A549 (cell line): ENCODE measurements around the gene RPN2. TPM values are rescaled to one million over a fixed set of nuclear protein-coding genes. Genes with fewer than 3 reads are reported as not detected.

Source experiments
- ATAC-seq, 2 experiments: fragments of 200-7000 bp in 1 of 2; fragments of >200 bp in 1 of 2; cut with Nextera tagmentation in 1 of 2; cut with Tn5 transposase in 1 of 2; 3 replicates each; pipeline versions ENCODE4 v1.8.0 to v1.9.1; 2018 to 2020; ENCODE audit warnings: mild to moderate bottlenecking in 1 of 2, moderate library complexity in 1 of 2
- CTCF ChIA-PET: fragments of 300-600 bp; sonication (Branson Sonifier 250); formaldehyde crosslinking; extraction: SDS; loops from one replicate; lab custom pipeline; 2021; ENCODE audit warnings: antibody characterized with exemption, inconsistent platforms; lab: Yijun Ruan, JAX
- POLR2A ChIA-PET: fragments of 350-600 bp; formaldehyde crosslinking; extraction: SDS; loops from one replicate; lab custom pipeline; 2021; ENCODE audit warnings: antibody characterized with exemption, inconsistent platforms; lab: Yijun Ruan, JAX
- DNase-seq, 2 experiments: peaks; one replicate each; pipeline versions ENCODE4 v3.0.0 to v3.0.0-alpha.2; 2011 to 2016; ENCODE audit warnings: low read depth in 1 of 2, low spot score in 1 of 2
- FAIRE-seq: peaks from 2 replicates; lab custom pipeline; 2011; peaks lifted over from hg19 to GRCh38; lab: Jason Lieb, UNC
- H3K27ac ChIP-seq, 2 experiments: fragments of >200 bp; sonication (Bioruptor Twin); formaldehyde crosslinking; 3 replicates each; pipeline ENCODE4 v1.5.1; 2016 to 2017
- H3K4me1 ChIP-seq: fragments of >200 bp; sonication (Bioruptor Twin); formaldehyde crosslinking; 3 replicates; pipeline ENCODE4 v1.6.1; 2016
- H3K4me2 ChIP-seq: fragments of >200 bp; sonication (Bioruptor Twin); formaldehyde crosslinking; 3 replicates; pipeline ENCODE4 v1.6.1; 2016
- H3K4me3 ChIP-seq: fragments of >200 bp; sonication (Bioruptor Twin); formaldehyde crosslinking; 3 replicates; pipeline ENCODE4 v1.5.1; 2016
- H3K9me3 ChIP-seq: fragments of >200 bp; sonication (Bioruptor Twin); formaldehyde crosslinking; 3 replicates; pipeline ENCODE4 v1.6.1; 2016
- ATOH8 ChIP-seq: fragments of 250-450 bp; sonication (Bioruptor Pico); IDR thresholded peaks from 2 replicates; pipeline ENCODE4 v1.5.0; 2020; ENCODE audit warnings: low read depth, mild to moderate bottlenecking, moderate library complexity
- CHD2 ChIP-seq: fragments of 150-350 bp; IDR thresholded peaks from 2 replicates; pipeline ENCODE4 v1.6.1; 2014; ENCODE audit warnings: low read length; ENCODE audit not compliant: partially characterized antibody
- CHD4 ChIP-seq: fragments of 200-600 bp; sonication (generic); IDR thresholded peaks from 2 replicates; pipeline ENCODE4 v1.6.1; 2016; ENCODE audit warnings: antibody characterized with exemption, mild to moderate bottlenecking, borderline replicate concordance
- EP300 ChIP-seq, 2 experiments: fragments of >200 bp; sonication (Bioruptor Twin); formaldehyde crosslinking; IDR thresholded peaks; 2 replicates in 1 of 2; 3 replicates in 1 of 2; pipeline ENCODE4 v1.6.1; 2016 to 2017
- FOXS1 ChIP-seq: fragments of 250-450 bp; sonication (Bioruptor Pico); IDR thresholded peaks from 2 replicates; pipeline ENCODE4 v1.5.0; 2020; ENCODE audit warnings: mild to moderate bottlenecking, moderate library complexity
- HES2 ChIP-seq: fragments of >200 bp; sonication (Bioruptor Twin); formaldehyde crosslinking; IDR thresholded peaks from 2 replicates; pipeline ENCODE4 v1.6.1; 2016
- KDM1A ChIP-seq: fragments of 200-600 bp; sonication (generic); IDR thresholded peaks from 2 replicates; pipeline ENCODE4 v1.6.1; 2016; ENCODE audit warnings: low read depth, mild to moderate bottlenecking
- KDM5A ChIP-seq: fragments of 200-600 bp; sonication (generic); IDR thresholded peaks from 2 replicates; pipeline ENCODE4 v1.6.1; 2016; ENCODE audit warnings: antibody characterized with exemption, mild to moderate bottlenecking
- MYC ChIP-seq: IDR thresholded peaks from 2 replicates; pipeline ENCODE4 v1.6.1; 2012; ENCODE audit warnings: mild to moderate bottlenecking, inconsistent platforms, low read length, improper control_type of control experiment, borderline replicate concordance
- NFE2L2 ChIP-seq: fragments of 150-350 bp; conservative IDR thresholded peaks from 2 replicates; pipeline ENCODE4 v1.6.1; 2014; ENCODE audit warnings: low read length
- NR3C1 ChIP-seq: fragments of >200 bp; sonication (Bioruptor Twin); formaldehyde crosslinking; IDR thresholded peaks from 3 replicates; pipeline ENCODE4 v1.6.1; 2017
- POLR2A ChIP-seq: IDR thresholded peaks from 2 replicates; pipeline ENCODE4 v1.6.1; 2012; ENCODE audit warnings: mild to moderate bottlenecking, low read length
- POLR2AphosphoS2 ChIP-seq: conservative IDR thresholded peaks from 2 replicates; pipeline ENCODE4 v1.6.1; 2012; ENCODE audit warnings: low read length, improper control_type of control experiment, inconsistent platforms
- SREBF2 ChIP-seq: fragments of 450-650 bp; IDR thresholded peaks from 2 replicates; pipeline ENCODE4 v1.6.1; 2014; ENCODE audit warnings: mild to moderate bottlenecking, moderate library complexity
- ZC3H11A ChIP-seq: fragments of 450-650 bp; IDR thresholded peaks from 2 replicates; pipeline ENCODE4 v1.6.1; 2014; ENCODE audit warnings: antibody characterized with exemption, mild to moderate bottlenecking
- WGBS: methylation state at CpG from one replicate; pipeline ENCODE4 v1.1.6; 2017; ENCODE audit errors: missing lambda C conversion rate; 5-methylcytosine and 5-hydroxymethylcytosine counted together
- polyA plus RNA-seq, 4 experiments: library from polyadenylated mRNA; depleted of rRNA in 3 of 4; stranded (reverse); fragments of >200 nt; fragmentation: RNase III in 1 of 4; extraction: RNeasy Plus Mini Kit Qiagen cat#74134 plus additional on column Dnase treatment in 1 of 4; gene quantifications; 2 replicates in 3 of 4; 3 replicates in 1 of 4; pipeline ENCODE4 v1.2.3, GENCODE V29; 2011 to 2017
- TF ChIP-seq, protein P1 (sequence below): fragments of 450-650 bp; IDR thresholded peaks from 2 replicates; pipeline ENCODE4 v1.6.1; 2014; ENCODE audit warnings: antibody characterized with exemption
- TF ChIP-seq, protein P2 (sequence below): fragments of >200 bp; sonication (Bioruptor Twin); formaldehyde crosslinking; IDR thresholded peaks from 3 replicates; pipeline ENCODE4 v1.5.1; 2016

Gene RPN2
- polyA plus RNA-seq, 2 of the 4 experiments (the other 2 are of a cell fraction): 282 to 391 TPM

DNA sequence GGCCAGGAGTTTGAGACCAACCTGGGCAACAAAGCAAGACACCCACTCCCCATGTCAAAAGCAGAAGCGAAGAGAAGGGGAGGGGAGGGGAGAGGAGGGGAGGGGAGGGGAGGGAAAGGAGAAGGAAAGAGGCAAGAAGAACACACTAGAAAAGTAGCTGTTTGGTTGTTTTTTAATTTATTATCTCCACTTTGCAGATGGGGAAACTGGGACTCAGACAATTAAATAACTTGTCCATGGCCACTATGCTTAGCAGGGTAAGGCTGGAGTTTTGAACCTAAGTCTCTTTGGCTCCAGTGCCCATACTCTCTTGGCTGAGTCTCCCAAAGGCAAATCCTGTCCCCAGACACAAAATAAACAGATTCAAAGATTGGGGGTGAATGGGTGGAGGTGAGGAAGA, 94.9 kb downstream of the RPN2 start:
- H3K27ac ChIP-seq: 0 out of 6 replicates have a peak overlapping the region, but pooled peaks of 1 of the 2 experiments have one; percentile 18
- ChIA-PET POLR2A (no interaction called here), CTCF (interaction anchor here (9.3 to 10.9 kb wide), 2 partner anchors 110 to 261 kb away, joined by 91 to 150 read pairs; no protein-coding TSS in a partner anchor)
- TF ChIP-seq NFE2L2 (no peak), ZC3H11A (no peak), HES2 (no peak), KDM1A (no peak), ATOH8 (CRISPR knock-in tag) (no peak), CHD4 (no peak), MYC (no peak), SREBF2 (no peak), NR3C1 (no peak)
- TF ChIP-seq, protein P1, sequence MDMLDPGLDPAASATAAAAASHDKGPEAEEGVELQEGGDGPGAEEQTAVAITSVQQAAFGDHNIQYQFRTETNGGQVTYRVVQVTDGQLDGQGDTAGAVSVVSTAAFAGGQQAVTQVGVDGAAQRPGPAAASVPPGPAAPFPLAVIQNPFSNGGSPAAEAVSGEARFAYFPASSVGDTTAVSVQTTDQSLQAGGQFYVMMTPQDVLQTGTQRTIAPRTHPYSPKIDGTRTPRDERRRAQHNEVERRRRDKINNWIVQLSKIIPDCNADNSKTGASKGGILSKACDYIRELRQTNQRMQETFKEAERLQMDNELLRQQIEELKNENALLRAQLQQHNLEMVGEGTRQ: no peak
- no peaks in the 10 kb centered on the region for H3K9me3 ChIP-seq
- peaks cover 16% of the 10 kb centered on the region for H3K4me1 ChIP-seq
- H3K4me2 ChIP-seq: no peak overlapping the region
- DNase-seq: no peak
- no peak for ATAC-seq
- no peak overlapping the region for H3K4me3 ChIP-seq
- FAIRE-seq: no peak
- 78% methylated on average over 1 of the region's 1 CpG for WGBS

GRCh38 chr20:37274851-37275524, 95.9 kb downstream of the RPN2 start:
- peaks cover 13% of the 10 kb centered on the region for H3K4me1 ChIP-seq

More at GRCh38 chr20:37274851-37275524, 95.9 kb downstream of the RPN2 start:
- no peak for DNase-seq
- no peak for TF ChIP-seq FOXS1
- TF ChIP-seq POLR2AphosphoS2: no peak
- no peak for TF ChIP-seq KDM5A
- no peak for TF ChIP-seq EP300 (IDR thresholded peaks at IDR 0.05)
- TF ChIP-seq CHD2: no peak
- TF ChIP-seq POLR2A: no peak
- TF ChIP-seq SREBF2: no peak
- TF ChIP-seq, protein P2, sequence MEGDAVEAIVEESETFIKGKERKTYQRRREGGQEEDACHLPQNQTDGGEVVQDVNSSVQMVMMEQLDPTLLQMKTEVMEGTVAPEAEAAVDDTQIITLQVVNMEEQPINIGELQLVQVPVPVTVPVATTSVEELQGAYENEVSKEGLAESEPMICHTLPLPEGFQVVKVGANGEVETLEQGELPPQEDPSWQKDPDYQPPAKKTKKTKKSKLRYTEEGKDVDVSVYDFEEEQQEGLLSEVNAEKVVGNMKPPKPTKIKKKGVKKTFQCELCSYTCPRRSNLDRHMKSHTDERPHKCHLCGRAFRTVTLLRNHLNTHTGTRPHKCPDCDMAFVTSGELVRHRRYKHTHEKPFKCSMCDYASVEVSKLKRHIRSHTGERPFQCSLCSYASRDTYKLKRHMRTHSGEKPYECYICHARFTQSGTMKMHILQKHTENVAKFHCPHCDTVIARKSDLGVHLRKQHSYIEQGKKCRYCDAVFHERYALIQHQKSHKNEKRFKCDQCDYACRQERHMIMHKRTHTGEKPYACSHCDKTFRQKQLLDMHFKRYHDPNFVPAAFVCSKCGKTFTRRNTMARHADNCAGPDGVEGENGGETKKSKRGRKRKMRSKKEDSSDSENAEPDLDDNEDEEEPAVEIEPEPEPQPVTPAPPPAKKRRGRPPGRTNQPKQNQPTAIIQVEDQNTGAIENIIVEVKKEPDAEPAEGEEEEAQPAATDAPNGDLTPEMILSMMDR: no peak
- no peak for TF ChIP-seq NR3C1
- no peak for TF ChIP-seq HES2
- no peak for TF ChIP-seq MYC
- ChIA-PET CTCF (interaction anchor here (2.2 to 4.2 kb wide), 3 partner anchors 10 to 260 kb away, joined by 6 to 36 read pairs (median 29); no protein-coding TSS in a partner anchor), POLR2A (no interaction called here)
- H3K9me3 ChIP-seq: no peaks in the 10 kb centered on the region
- H3K4me2 ChIP-seq: no peak overlapping the region
- 65% methylated on average over 5 of the region's 5 CpGs for WGBS
- no peak overlapping the region for H3K4me3 ChIP-seq
- no peak for ATAC-seq
- H3K27ac ChIP-seq: 0 out of 6 replicates have a peak overlapping the region, but pooled peaks of 1 of the 2 experiments have one; percentile 25
- FAIRE-seq: no peak
